ENCODE results near the gene FOXD2.

DNA sequence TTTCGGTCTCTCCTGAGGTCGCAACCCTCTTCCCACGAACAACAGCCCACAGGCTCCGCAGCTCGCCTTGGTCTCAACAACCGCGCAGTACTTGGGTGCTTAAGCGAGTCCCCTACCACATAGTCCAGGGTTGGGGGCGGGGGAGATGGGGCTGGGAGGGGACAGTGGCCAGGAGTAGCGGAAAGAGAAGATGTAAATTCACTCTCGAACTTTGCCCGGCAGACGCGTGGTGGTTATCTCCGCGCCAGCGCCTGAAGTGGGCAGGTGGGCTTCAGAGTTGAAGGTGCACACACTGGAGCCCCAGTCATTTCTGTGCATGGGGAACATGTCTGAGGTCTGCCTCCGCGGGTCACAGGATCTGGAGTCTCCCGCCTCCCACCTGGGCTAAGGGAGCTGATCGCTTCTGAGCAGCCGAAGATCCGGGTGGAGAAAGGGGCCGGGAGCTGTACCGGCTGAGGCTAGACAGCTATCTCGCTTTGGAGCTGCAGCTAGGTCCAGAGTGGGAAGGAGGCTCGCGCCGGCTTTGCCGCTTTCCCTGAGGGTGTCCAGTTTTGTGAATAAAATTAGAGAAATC is 4.3 kb upstream of the FOXD2 start:
- TF ChIP-seq POLR2A (IDR thresholded peaks at IDR 0.05; ENCODE audit: low read length) (no peak), GATA1 (IDR thresholded peaks at IDR 0.05; ENCODE audit: low read depth, low read length) (no peak)
